ENCODE results near the gene CDH18.

The CDH18 gene

DNA sequence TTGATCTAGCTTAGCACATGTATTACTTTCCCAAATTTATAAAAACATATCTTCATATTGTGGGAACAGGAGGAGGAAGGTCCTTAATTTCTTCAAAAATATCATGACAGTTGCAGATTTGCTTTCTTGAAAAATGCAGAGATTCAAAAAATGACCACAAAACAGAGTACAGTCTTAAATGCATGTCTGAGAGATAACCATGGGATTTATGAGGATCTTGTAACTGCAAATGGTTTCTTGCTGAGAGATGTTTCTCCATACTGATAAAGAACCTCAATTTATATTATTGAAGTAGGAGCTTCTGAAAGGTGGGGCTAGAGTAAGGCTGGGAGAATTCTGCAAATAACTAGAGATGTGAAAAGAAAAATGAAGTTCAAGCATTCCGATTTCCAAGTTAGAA is 83.2 kb downstream of the CDH18 start:
- Histone ChIP-seq H2AFZ (ENCODE audit: low read length) (no peak overlapping the region), H3K4me2 (ENCODE audit: low read depth, low read length, poor library complexity, severe bottlenecking) (no peak overlapping the region), H3K9me3 (ENCODE audit: insufficient read depth, low read depth, low read length) (no peaks in the 10 kb centered on the region), H4K20me1 (ENCODE audit: insufficient read depth, low read length, poor library complexity, severe bottlenecking) (no peaks in the 10 kb centered on the region), H3K79me2 (ENCODE audit: insufficient read depth, low read length) (no peaks in the 10 kb centered on the region), H3K4me1 (ENCODE audit: insufficient read depth, low read length, poor library complexity, severe bottlenecking) (no peaks in the 10 kb centered on the region), H3K4me3 (ENCODE audit: low read length, poor library complexity, severe bottlenecking) (no peak overlapping the region), H3K9me2 (replicated peaks; ENCODE audit: low read depth, low read length) (no peaks in the 10 kb centered on the region), H3F3A (ENCODE audit: low read depth) (no peaks in the 10 kb centered on the region), H3K36me3 (ENCODE audit: insufficient read depth, low read length) (no peaks in the 10 kb centered on the region), H3K9ac (ENCODE audit: low read depth, low read length, poor library complexity, severe bottlenecking) (no peak overlapping the region), H3K27me3 (ENCODE audit: insufficient read depth, low read length, poor library complexity, severe bottlenecking) (no peaks in the 10 kb centered on the region)
- TF ChIP-seq EZH2phosphoT487 (IDR thresholded peaks at IDR 0.05; ENCODE audit: borderline replicate concordance), result no peak

DNA sequence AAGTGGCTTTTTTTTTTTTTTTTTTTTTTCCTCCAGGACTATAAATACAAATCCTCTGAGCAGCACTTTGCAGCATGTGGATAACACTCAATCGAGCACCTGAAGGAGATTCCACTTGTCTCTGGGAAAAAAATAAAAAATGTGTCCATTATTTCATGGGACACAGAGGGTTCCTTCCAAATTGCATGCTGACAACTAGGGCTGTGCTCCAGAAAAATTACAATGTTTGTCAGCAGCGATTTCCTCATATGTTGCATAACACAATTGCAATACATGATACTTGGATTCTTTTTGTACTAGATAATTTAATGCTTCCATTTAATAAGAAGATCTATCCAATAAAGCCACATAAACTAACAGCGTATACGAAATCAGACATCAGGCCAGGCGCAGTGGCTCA is 84.4 kb downstream of the CDH18 start:
- Histone ChIP-seq H3K27me3 (ENCODE audit: insufficient read depth, low read length, poor library complexity, severe bottlenecking) (no peaks in the 10 kb centered on the region), H3K79me2 (ENCODE audit: insufficient read depth, low read length) (no peaks in the 10 kb centered on the region), H3K4me1 (ENCODE audit: insufficient read depth, low read length, poor library complexity, severe bottlenecking) (no peaks in the 10 kb centered on the region), H3K9me3 (ENCODE audit: insufficient read depth, low read depth, low read length) (no peaks in the 10 kb centered on the region), H3K4me3 (ENCODE audit: low read length, poor library complexity, severe bottlenecking) (no peak overlapping the region), H3K36me3 (ENCODE audit: insufficient read depth, low read length) (no peaks in the 10 kb centered on the region), H2AFZ (ENCODE audit: low read length) (no peak overlapping the region), H3K9me2 (replicated peaks; ENCODE audit: low read depth, low read length) (no peaks in the 10 kb centered on the region), H3K9ac (ENCODE audit: low read depth, low read length, poor library complexity, severe bottlenecking) (no peak overlapping the region), H3F3A (ENCODE audit: low read depth) (no peaks in the 10 kb centered on the region), H4K20me1 (ENCODE audit: insufficient read depth, low read length, poor library complexity, severe bottlenecking) (no peaks in the 10 kb centered on the region), H3K4me2 (ENCODE audit: low read depth, low read length, poor library complexity, severe bottlenecking) (no peak overlapping the region)
- TF ChIP-seq, protein P1, sequence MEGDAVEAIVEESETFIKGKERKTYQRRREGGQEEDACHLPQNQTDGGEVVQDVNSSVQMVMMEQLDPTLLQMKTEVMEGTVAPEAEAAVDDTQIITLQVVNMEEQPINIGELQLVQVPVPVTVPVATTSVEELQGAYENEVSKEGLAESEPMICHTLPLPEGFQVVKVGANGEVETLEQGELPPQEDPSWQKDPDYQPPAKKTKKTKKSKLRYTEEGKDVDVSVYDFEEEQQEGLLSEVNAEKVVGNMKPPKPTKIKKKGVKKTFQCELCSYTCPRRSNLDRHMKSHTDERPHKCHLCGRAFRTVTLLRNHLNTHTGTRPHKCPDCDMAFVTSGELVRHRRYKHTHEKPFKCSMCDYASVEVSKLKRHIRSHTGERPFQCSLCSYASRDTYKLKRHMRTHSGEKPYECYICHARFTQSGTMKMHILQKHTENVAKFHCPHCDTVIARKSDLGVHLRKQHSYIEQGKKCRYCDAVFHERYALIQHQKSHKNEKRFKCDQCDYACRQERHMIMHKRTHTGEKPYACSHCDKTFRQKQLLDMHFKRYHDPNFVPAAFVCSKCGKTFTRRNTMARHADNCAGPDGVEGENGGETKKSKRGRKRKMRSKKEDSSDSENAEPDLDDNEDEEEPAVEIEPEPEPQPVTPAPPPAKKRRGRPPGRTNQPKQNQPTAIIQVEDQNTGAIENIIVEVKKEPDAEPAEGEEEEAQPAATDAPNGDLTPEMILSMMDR (conservative IDR thresholded peaks at IDR 0.05; ENCODE audit: low read length), result no peak
- TF ChIP-seq EZH2phosphoT487 (IDR thresholded peaks at IDR 0.05; ENCODE audit: borderline replicate concordance), result no peak

DNA sequence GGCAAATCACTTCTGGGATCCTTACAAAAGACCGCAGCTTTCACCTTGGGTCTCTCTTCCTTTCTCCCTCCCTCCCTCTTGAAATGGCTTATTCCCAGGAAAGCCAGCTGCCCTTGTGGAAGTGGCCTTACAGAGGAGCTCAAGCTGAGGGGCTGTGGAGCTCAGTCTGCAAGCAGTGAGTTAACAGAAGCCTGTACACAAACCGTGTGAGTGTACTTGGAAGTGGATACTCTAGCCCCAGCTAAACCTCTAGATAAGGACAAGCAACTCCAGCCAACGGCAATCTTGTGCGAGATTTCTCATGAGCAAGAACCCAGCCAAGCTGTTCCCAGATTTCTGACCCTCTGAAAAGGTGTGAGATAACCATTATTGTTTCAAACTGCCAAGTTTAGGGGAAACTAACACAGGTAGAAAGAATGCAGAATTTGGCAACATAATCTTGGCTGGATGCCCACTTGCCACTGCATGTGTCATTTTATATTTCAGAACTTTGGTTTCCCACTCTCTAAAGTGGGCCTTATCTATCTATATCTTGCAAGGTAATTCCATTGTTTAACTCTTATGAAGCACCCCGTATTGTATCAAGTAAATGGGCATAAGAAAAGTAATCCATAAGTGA is 85.6 kb downstream of the CDH18 start:
- Histone ChIP-seq H3K9me2 (replicated peaks; ENCODE audit: low read depth, low read length) (no peaks in the 10 kb centered on the region), H3K9ac (ENCODE audit: low read depth, low read length, poor library complexity, severe bottlenecking) (no peak overlapping the region), H3K4me2 (ENCODE audit: low read depth, low read length, poor library complexity, severe bottlenecking) (no peak overlapping the region), H3K79me2 (ENCODE audit: insufficient read depth, low read length) (no peaks in the 10 kb centered on the region), H3F3A (ENCODE audit: low read depth) (no peaks in the 10 kb centered on the region), H3K4me3 (ENCODE audit: low read length, poor library complexity, severe bottlenecking) (no peak overlapping the region), H4K20me1 (ENCODE audit: insufficient read depth, low read length, poor library complexity, severe bottlenecking) (no peaks in the 10 kb centered on the region), H2AFZ (ENCODE audit: low read length) (no peak overlapping the region), H3K9me3 (ENCODE audit: insufficient read depth, low read depth, low read length) (no peaks in the 10 kb centered on the region), H3K4me1 (ENCODE audit: insufficient read depth, low read length, poor library complexity, severe bottlenecking) (no peaks in the 10 kb centered on the region), H3K36me3 (ENCODE audit: insufficient read depth, low read length) (no peaks in the 10 kb centered on the region), H3K27me3 (ENCODE audit: insufficient read depth, low read length, poor library complexity, severe bottlenecking) (no peaks in the 10 kb centered on the region)
- TF ChIP-seq, protein P1 (conservative IDR thresholded peaks at IDR 0.05; ENCODE audit: low read length), result no peak
- TF ChIP-seq EZH2phosphoT487 (IDR thresholded peaks at IDR 0.05; ENCODE audit: borderline replicate concordance), result no peak

DNA sequence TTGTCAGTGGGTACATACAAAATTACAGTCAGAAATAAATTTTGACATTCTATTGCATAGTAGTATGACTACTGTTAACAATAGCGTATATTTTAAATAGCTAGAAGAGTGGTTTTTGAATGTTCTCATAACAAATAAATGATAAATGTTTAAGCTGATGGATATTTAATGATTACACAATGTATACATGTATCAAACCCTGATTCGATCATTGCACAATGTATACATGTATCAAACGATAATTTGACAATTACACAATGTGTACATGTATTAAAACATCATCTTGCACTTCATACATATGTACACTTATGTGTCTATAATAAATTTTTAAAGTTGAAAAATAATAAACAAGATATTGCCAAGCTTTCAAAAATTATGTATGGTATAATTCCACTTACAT is 87.7 kb downstream of the CDH18 start:
- Histone ChIP-seq H3K79me2 (ENCODE audit: insufficient read depth, low read length) (no peaks in the 10 kb centered on the region), H3K9me3 (ENCODE audit: insufficient read depth, low read depth, low read length) (no peaks in the 10 kb centered on the region), H3K4me2 (ENCODE audit: low read depth, low read length, poor library complexity, severe bottlenecking) (no peak overlapping the region), H2AFZ (ENCODE audit: low read length) (no peak overlapping the region), H3K27me3 (ENCODE audit: insufficient read depth, low read length, poor library complexity, severe bottlenecking) (no peaks in the 10 kb centered on the region), H3K9me2 (replicated peaks; ENCODE audit: low read depth, low read length) (no peaks in the 10 kb centered on the region), H3K36me3 (ENCODE audit: insufficient read depth, low read length) (no peaks in the 10 kb centered on the region), H3K4me1 (ENCODE audit: insufficient read depth, low read length, poor library complexity, severe bottlenecking) (no peaks in the 10 kb centered on the region), H3K9ac (ENCODE audit: low read depth, low read length, poor library complexity, severe bottlenecking) (no peak overlapping the region), H3F3A (ENCODE audit: low read depth) (no peaks in the 10 kb centered on the region), H3K4me3 (ENCODE audit: low read length, poor library complexity, severe bottlenecking) (no peak overlapping the region), H4K20me1 (ENCODE audit: insufficient read depth, low read length, poor library complexity, severe bottlenecking) (no peaks in the 10 kb centered on the region)
- TF ChIP-seq, protein P1 (conservative IDR thresholded peaks at IDR 0.05; ENCODE audit: low read length), result no peak
- TF ChIP-seq EZH2phosphoT487 (IDR thresholded peaks at IDR 0.05; ENCODE audit: borderline replicate concordance), result no peak
